Measurements from ENCODE around the gene GAS7.
"Not testable (repeated sequence)": the region's sequence is repeated elsewhere in the genome, so short reads cannot be mapped to it uniquely, and the experiment has no call there.

Gene GAS7

DNA sequence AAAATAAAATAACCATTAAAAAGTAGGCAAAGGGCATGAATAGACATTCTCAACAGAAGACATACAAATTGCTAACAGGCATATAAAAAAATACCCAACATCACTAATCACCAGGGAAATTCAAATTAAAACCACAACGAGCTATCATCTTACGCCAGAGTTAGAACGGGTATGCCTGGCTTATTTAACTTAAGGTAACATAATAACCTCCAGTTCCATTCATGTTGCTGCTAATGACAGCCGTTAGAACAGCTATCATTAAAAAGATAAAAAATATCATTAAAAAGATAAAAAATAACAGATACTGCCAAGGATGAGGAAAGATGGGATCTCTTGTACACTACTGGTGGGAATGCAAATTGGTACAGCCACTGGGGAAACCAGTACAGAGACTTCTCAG lies 89.3 kb downstream of the GAS7 start:
- no peaks in the 10 kb centered on the region for H3K36me3 ChIP-seq (ENCODE audit: control insufficient read depth, insufficient read depth, low read length)
- 86 to 100% methylated on average over 1 to 3 of the region's 4 CpGs for WGBS, 2 experiments (ENCODE audit: insufficient coverage in 2 of 2)
- H3K4me3 ChIP-seq (ENCODE audit: extremely low read depth, insufficient read depth, low read length, poor library complexity, severe bottlenecking) = no peak overlapping the region
- H3K9me3 ChIP-seq (ENCODE audit: control insufficient read depth, low read length) = no peaks in the 10 kb centered on the region
- no peak overlapping the region for H3K27ac ChIP-seq (ENCODE audit: low read depth, low read length, severe bottlenecking)
- H3K4me1 ChIP-seq (ENCODE audit: control insufficient read depth, insufficient read depth, low read length, poor library complexity, severe bottlenecking) = peaks cover 21% of the 10 kb centered on the region

- no peak overlapping the region for H3K27ac ChIP-seq (ENCODE audit: low read depth, low read length, severe bottlenecking)
- peaks cover 23% of the 10 kb centered on the region for H3K4me1 ChIP-seq (ENCODE audit: control insufficient read depth, insufficient read depth, low read length, poor library complexity, severe bottlenecking)
- H3K36me3 ChIP-seq (ENCODE audit: control insufficient read depth, insufficient read depth, low read length) = no peaks in the 10 kb centered on the region
- H3K4me3 ChIP-seq (ENCODE audit: extremely low read depth, insufficient read depth, low read length, poor library complexity, severe bottlenecking) = no peak overlapping the region
- WGBS, 2 experiments (ENCODE audit: insufficient coverage in 2 of 2) = 86 to 89% methylated on average over 8 to 9 of the region's 11 CpGs
- H3K9me3 ChIP-seq (ENCODE audit: control insufficient read depth, low read length) = no peaks in the 10 kb centered on the region
Measured at GRCh38 chr17:10107316-10108165, 90.9 kb downstream of the GAS7 start.

- Histone ChIP-seq H3K4me1 (ENCODE audit: control insufficient read depth, insufficient read depth, low read length, poor library complexity, severe bottlenecking) (peaks cover 23% of the 10 kb centered on the region), H3K27ac (ENCODE audit: low read depth, low read length, severe bottlenecking) (no peak overlapping the region), H3K36me3 (ENCODE audit: control insufficient read depth, insufficient read depth, low read length) (no peaks in the 10 kb centered on the region), H3K4me3 (ENCODE audit: extremely low read depth, insufficient read depth, low read length, poor library complexity, severe bottlenecking) (no peak overlapping the region), H3K9me3 (ENCODE audit: control insufficient read depth, low read length) (no peaks in the 10 kb centered on the region)
- WGBS, 2 experiments (ENCODE audit: insufficient coverage in 2 of 2) = 84 to 93% methylated on average over 8 to 9 of the region's 9 CpGs
Measured at GRCh38 chr17:10106067-10106466, 92.3 kb downstream of the GAS7 start.

GRCh38 chr17:10105513-10106001 lies 92.8 kb downstream of the GAS7 start:
- 77 to 89% methylated on average over 10 of the region's 10 CpGs for WGBS, 2 experiments (ENCODE audit: insufficient coverage in 2 of 2)
- no peaks in the 10 kb centered on the region for H3K9me3 ChIP-seq (ENCODE audit: control insufficient read depth, low read length)
- no peak overlapping the region for H3K4me3 ChIP-seq (ENCODE audit: extremely low read depth, insufficient read depth, low read length, poor library complexity, severe bottlenecking)
- H3K4me1 ChIP-seq (ENCODE audit: control insufficient read depth, insufficient read depth, low read length, poor library complexity, severe bottlenecking) = peaks cover 23% of the 10 kb centered on the region
- no peaks in the 10 kb centered on the region for H3K36me3 ChIP-seq (ENCODE audit: control insufficient read depth, insufficient read depth, low read length)
- peak overlapping the region; percentile 12 for H3K27ac ChIP-seq (ENCODE audit: low read depth, low read length, severe bottlenecking)

DNA sequence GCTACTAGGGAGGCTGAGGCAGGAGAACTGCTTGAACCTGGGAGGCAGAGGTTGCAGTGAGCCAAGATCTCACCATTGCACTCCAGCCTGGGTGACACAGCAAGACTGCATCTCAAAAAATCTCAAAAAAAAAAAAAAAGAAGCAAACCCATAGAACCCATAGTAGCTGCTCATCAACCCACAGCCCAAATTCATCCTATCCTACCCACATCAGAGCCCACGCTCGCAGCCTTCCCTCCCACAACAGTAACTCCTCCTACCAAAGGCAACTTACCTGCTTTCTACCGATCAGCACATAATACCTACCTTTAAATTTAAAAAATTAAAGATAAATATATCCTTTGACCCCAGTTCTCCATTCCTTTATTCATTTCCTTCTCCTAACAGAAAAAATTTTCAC lies 94.7 kb downstream of the GAS7 start:
- no CpG with 5 or more reads among the region's 3 CpGs for WGBS, 2 experiments (ENCODE audit: insufficient coverage in 2 of 2)
- Histone ChIP-seq H3K4me1 (ENCODE audit: control insufficient read depth, insufficient read depth, low read length, poor library complexity, severe bottlenecking) (peaks cover 29% of the 10 kb centered on the region), H3K4me3 (ENCODE audit: extremely low read depth, insufficient read depth, low read length, poor library complexity, severe bottlenecking) (no peak overlapping the region), H3K27ac (ENCODE audit: low read depth, low read length, severe bottlenecking) (no peak overlapping the region), H3K9me3 (ENCODE audit: control insufficient read depth, low read length) (no peaks in the 10 kb centered on the region), H3K36me3 (ENCODE audit: control insufficient read depth, insufficient read depth, low read length) (no peaks in the 10 kb centered on the region)

- H3K4me3 ChIP-seq (ENCODE audit: extremely low read depth, insufficient read depth, low read length, poor library complexity, severe bottlenecking) = no peak overlapping the region
- 80 to 88% methylated on average over 7 to 8 of the region's 8 CpGs for WGBS, 2 experiments (ENCODE audit: insufficient coverage in 2 of 2)
- H3K27ac ChIP-seq (ENCODE audit: low read depth, low read length, severe bottlenecking) = no peak overlapping the region
- peaks cover 29% of the 10 kb centered on the region for H3K4me1 ChIP-seq (ENCODE audit: control insufficient read depth, insufficient read depth, low read length, poor library complexity, severe bottlenecking)
- H3K36me3 ChIP-seq (ENCODE audit: control insufficient read depth, insufficient read depth, low read length) = no peaks in the 10 kb centered on the region
- H3K9me3 ChIP-seq (ENCODE audit: control insufficient read depth, low read length) = no peaks in the 10 kb centered on the region
Measured at GRCh38 chr17:10102817-10103216, 95.6 kb downstream of the GAS7 start.

GRCh38 chr17:10099051-10099571 lies 99.3 kb downstream of the GAS7 start:
- Histone ChIP-seq H3K36me3 (ENCODE audit: control insufficient read depth, insufficient read depth, low read length) (no peaks in the 10 kb centered on the region), H3K27ac (ENCODE audit: low read depth, low read length, severe bottlenecking) (no peak overlapping the region), H3K9me3 (ENCODE audit: control insufficient read depth, low read length) (no peaks in the 10 kb centered on the region), H3K4me3 (ENCODE audit: extremely low read depth, insufficient read depth, low read length, poor library complexity, severe bottlenecking) (no peak overlapping the region), H3K4me1 (ENCODE audit: control insufficient read depth, insufficient read depth, low read length, poor library complexity, severe bottlenecking) (peaks cover 28% of the 10 kb centered on the region)
- 88% methylated on average over 7 to 8 of the region's 8 CpGs for WGBS, 2 experiments (ENCODE audit: insufficient coverage in 2 of 2)

- H3K36me3 ChIP-seq (ENCODE audit: control insufficient read depth, insufficient read depth, low read length) = no peaks in the 10 kb centered on the region
- H3K4me3 ChIP-seq (ENCODE audit: extremely low read depth, insufficient read depth, low read length, poor library complexity, severe bottlenecking) = no peak overlapping the region
- no peak overlapping the region for H3K27ac ChIP-seq (ENCODE audit: low read depth, low read length, severe bottlenecking)
- peaks cover 16% of the 10 kb centered on the region for H3K9me3 ChIP-seq (ENCODE audit: control insufficient read depth, low read length)
- H3K4me1 ChIP-seq (ENCODE audit: control insufficient read depth, insufficient read depth, low read length, poor library complexity, severe bottlenecking) = peaks cover 21% of the 10 kb centered on the region
- WGBS, 2 experiments (ENCODE audit: insufficient coverage in 2 of 2) = 98 to 99% methylated on average over 8 of the region's 8 CpGs
Measured at GRCh38 chr17:10096596-10096995, 101.8 kb downstream of the GAS7 start.

GRCh38 chr17:10095295-10095694 lies 103.1 kb downstream of the GAS7 start:
- not testable (repeated sequence) for H3K27ac ChIP-seq (ENCODE audit: low read depth, low read length, severe bottlenecking); H3K36me3 ChIP-seq (ENCODE audit: control insufficient read depth, insufficient read depth, low read length); H3K4me3 ChIP-seq (ENCODE audit: extremely low read depth, insufficient read depth, low read length, poor library complexity, severe bottlenecking)
- 93 to 94% methylated on average over 5 to 6 of the region's 8 CpGs for WGBS, 2 experiments (ENCODE audit: insufficient coverage in 2 of 2)
- Histone ChIP-seq H3K9me3 (ENCODE audit: control insufficient read depth, low read length) (peaks cover 16% of the 10 kb centered on the region), H3K4me1 (ENCODE audit: control insufficient read depth, insufficient read depth, low read length, poor library complexity, severe bottlenecking) (peaks cover 22% of the 10 kb centered on the region)

DNA sequence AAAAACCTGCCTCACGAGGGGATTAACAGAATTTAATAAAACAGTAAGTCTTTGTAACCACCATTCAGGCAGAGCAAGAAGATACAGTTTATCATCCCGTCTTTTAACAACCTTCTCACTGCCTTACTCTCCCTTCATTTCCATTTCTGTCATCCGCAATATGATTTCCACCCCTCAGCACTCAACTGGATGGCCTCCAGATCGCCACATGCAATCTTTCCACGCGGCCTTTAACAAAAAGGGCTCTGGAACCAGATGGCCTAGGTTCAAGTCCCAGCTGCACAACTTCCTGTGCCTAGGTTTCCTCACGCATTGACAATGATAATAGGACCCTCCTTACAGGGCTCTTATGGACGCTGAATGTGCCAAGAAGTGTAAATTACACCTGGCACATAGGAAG lies 103.6 kb downstream of the GAS7 start:
- peaks cover 27% of the 10 kb centered on the region for H3K4me1 ChIP-seq (ENCODE audit: control insufficient read depth, insufficient read depth, low read length, poor library complexity, severe bottlenecking)
- H3K4me3 ChIP-seq (ENCODE audit: extremely low read depth, insufficient read depth, low read length, poor library complexity, severe bottlenecking) = no peak overlapping the region
- no peaks in the 10 kb centered on the region for H3K36me3 ChIP-seq (ENCODE audit: control insufficient read depth, insufficient read depth, low read length)
- peaks cover 16% of the 10 kb centered on the region for H3K9me3 ChIP-seq (ENCODE audit: control insufficient read depth, low read length)
- H3K27ac ChIP-seq (ENCODE audit: low read depth, low read length, severe bottlenecking) = no peak overlapping the region
- 92 to 97% methylated on average over 6 to 8 of the region's 8 CpGs for WGBS, 2 experiments (ENCODE audit: insufficient coverage in 2 of 2)

- Histone ChIP-seq H3K4me1 (ENCODE audit: control insufficient read depth, insufficient read depth, low read length, poor library complexity, severe bottlenecking) (peaks cover 39% of the 10 kb centered on the region), H3K27ac (ENCODE audit: low read depth, low read length, severe bottlenecking) (no peak overlapping the region), H3K36me3 (ENCODE audit: control insufficient read depth, insufficient read depth, low read length) (no peaks in the 10 kb centered on the region), H3K9me3 (ENCODE audit: control insufficient read depth, low read length) (peaks cover 16% of the 10 kb centered on the region), H3K4me3 (ENCODE audit: extremely low read depth, insufficient read depth, low read length, poor library complexity, severe bottlenecking) (no peak overlapping the region)
- 75 to 83% methylated on average over 1 to 2 of the region's 2 CpGs for WGBS, 2 experiments (ENCODE audit: insufficient coverage in 2 of 2)
Measured at GRCh38 chr17:10092595-10092994, 105.8 kb downstream of the GAS7 start.
